HG02852 (cell line): Measurements from ENCODE around the gene PAN3.

Experiments used
- ATAC-seq: cut with Tn5 transposase; IDR thresholded peaks from one replicate; pipeline ENCODE4 v1.9.1; 2021; ENCODE audit warnings: mild to moderate bottlenecking, moderate library complexity; ENCODE audit not compliant: unreplicated experiment

The PAN3 gene

DNA sequence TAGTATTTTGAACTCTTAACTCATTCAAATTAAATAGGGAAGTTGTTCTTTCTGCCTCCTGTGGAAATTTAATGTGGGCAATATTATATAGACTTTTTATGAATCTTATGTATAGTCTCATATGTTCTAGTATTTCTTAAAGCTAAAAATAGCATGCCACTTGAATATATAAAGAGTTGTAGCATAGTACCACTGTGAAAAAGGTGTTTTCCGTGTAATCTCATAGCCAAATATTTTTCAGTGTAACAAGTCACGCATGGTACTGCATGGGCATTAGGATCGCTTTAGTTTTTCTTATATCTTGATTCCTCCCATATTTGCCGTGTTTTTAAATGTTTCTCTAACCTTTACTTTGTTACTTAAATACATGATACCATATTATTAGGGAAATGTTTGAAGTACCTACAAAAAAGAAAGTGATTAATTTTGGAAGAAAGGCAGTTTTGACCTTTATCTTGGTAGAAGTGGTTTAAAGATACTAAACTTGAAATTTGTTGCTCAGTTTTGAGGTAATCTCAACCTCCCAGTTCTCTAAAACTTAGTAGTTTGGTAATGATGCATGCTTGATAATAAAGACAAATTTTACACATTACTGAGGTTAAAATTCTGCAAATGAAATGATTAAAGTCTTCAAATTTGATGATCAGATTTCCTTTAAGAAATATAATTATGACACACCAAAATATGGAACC lies 81.2 kb downstream of the PAN3 start:
- ATAC-seq, result no peak

DNA sequence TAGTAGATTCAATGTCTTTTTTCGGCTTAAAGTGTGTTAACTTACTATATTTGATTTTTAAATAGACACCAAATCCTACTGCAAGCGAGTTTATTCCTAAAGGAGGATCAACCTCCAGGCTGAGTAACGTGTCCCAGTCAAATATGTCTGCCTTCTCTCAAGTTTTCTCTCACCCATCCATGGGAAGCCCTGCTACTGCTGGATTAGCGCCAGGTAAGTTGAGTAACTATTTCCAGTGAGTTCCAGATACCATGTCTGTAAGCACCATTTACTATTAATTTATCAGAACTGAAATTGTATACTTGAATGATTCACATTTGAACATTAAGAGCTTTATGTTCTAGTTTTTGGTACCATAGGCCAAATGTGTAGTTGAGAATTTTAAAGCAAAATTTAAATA lies 81.8 kb downstream of the PAN3 start:
- no peak for ATAC-seq

DNA sequence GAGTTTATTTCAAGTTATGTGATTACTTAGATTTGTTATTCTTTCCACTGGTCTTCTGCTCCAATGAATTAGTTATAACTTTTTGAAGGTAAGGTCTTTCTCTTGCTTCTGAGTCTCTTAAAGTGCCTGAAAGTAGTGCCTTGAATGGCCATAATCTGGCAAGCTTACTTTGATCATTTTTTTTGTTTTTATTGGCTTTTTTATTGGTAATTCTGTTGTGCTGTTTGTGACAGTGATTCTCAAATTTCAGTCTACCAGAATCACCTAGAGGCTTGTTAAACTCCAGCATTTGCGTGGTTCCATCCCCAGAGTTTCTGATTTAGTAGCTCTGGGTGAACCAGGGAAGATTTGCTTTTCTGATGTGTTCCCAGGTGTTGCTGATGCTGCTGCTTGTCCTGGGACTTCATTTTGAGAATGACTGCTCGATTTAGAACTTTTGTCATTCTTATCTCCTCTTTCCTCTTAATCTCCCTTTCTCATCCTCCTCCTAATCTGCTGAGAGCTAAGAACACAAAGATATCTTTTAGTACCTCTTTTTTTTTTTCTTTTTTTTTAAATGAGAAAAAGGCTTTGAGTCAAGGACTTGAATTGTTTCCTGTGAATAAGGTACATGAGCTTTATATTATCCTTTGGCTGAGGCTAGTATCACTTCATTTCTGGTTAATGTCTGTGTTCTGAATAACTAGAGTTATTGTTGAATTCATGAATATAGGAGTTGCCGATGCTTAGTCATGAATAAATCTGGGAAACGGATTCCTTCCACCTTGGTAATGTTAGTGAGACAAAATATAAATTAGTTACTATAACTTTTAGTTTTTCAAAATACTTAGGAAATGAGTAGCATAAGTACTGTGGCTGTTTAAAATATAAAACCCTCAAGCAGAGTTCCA lies 91.4 kb downstream of the PAN3 start:
- ATAC-seq, result no peak

DNA sequence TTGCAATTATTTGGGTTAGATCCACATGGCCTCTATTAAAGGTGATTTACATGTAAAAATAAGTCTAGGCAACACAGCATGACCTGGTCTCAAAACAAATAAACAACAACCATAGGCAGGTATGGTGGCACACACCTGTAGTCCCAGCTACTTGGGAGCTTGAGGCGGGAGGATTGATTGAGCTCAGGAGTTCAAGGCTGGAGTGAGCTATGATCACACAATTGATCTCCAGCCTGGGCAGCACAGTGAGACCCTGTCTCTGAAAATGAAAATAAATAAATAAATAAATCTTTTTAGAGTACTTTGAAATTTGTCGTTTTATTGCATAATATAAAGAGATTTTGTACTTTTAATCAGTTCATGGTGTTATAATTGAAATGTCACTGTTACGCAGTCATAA lies 93.3 kb downstream of the PAN3 start:
- no peak for ATAC-seq

DNA sequence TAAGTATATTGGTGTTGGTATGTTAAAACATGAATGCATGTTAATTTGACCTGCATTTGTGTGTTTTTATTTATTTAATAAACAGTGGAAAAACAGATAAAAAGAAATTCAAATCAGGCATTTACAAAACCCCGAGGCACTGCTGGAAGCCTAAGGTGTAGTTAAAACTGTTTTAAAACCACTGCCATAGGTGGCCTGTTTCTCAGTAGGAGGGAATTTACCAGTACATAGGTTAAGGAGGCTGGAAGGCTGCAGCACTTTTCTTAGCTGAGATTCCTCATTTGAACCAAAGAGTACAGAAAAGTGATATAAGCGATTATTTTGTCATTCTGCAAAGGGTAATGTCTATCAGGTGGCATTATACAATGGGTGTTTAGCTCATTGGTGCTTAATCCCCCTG lies 99.6 kb downstream of the PAN3 start:
- no peak for ATAC-seq

DNA sequence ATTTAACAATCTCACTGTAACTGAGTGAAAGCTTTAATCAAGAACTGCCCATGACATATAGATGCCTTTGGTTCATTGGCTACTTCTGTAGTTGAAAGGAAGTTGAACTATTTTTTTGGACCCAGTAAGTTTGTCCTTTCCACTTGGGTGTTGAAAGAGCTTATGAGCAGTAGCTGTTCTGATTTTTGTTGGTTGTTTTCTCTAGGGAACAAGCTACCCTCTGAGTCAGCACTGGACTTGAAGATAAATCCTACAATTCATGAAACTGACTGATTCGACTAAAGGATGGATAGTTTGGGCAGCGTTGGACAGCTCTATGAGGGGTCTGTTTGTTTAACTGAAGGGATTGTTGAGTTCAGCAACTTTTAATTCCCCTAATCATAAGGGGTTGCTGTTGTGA lies 101.0 kb downstream of the PAN3 start:
- ATAC-seq, result no peak

DNA sequence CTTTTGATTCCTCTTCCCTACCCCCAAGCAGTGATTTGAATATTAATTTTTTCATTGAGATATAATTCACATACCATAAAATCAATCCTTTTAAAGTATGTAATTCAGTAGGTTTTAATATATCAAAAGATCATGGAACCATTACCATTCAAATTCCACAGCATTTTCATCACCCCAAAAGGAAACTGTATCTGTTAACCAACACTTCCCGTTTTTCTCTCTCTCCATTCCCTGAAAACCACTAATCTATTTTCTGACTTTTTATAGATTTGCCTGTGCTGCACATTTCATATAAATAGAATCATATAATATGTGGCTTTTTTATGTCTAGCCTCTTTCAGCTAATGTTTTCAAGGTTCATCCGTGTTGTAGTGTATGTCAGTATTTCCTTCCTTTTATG lies 107.1 kb downstream of the PAN3 start:
- no peak for ATAC-seq

DNA sequence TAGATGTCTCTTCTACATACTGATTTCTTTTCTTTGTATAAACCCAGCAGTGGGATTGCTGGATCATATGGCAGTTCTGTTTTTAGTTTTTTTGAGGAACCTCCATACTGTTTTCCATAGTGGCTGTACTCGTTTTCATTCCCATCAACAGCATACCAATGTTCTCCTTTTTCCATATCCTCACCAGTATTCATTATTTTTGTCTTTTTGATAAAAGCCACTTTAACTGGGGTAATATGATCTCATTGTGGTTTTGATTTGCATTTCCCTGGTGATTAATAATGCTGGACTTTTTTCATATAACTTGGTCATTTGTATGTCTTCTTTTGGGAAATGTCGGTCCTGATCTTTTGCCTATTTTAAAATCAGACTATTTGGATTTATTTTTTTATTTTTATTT lies 108.5 kb downstream of the PAN3 start:
- ATAC-seq, result no peak

DNA sequence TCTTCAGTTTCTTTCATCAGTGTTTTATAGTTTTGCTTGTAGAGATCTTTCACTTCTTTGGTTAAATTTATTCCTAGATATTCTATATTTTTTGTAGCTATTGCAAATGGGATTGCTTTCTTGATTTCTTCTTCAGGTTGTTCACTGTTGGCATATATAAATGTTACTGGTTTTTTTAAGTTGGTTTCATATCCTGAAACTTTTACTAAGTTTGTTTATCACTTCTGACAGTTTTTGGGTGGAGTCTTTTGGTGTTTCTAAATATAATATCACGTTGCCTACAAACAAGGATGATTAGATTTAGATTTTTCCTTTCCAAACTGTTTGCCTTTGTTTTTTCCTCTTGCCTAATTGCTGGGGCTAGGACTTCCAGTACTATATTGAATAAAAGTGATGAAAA lies 109.7 kb downstream of the PAN3 start:
- no peak for ATAC-seq

DNA sequence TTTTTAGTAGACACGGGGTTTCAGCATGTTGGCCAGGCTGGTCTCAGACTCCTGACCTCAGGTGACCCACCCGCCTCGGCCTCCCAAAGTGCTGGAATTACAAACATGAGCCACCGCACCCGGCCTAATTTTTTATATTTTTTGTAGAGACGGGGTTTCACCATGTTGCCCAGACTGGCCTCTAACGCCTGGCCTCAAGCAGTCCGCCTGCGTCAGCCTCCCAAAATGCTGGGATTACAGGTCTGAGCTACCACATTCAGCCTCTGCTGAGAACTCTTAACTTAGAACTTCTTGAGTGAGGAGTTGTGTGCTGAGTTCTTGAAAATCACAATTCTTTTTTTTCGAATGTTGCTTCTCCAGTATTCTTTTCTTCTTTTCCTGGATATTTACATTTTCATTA lies 112.2 kb downstream of the PAN3 start:
- ATAC-seq, result no peak

DNA sequence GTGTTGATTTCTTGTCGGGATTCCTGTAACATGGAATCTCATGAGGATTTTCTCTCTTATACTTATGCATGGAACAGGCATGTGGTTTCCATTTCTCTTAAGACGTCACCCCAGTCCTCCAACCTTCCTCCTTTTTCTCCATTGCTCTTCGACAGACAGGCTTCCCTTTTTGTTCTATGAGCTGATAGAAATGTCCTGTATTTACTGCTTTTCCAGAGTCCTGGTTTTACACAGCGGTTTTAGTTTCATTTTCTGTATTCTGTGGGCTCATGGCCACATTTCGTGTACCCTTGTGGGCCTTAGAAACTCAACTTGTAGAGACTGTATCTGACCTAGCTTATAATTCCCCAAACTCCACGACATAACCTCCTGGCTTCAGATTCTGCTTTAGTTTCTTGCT lies 113.1 kb downstream of the PAN3 start:
- no peak for ATAC-seq

DNA sequence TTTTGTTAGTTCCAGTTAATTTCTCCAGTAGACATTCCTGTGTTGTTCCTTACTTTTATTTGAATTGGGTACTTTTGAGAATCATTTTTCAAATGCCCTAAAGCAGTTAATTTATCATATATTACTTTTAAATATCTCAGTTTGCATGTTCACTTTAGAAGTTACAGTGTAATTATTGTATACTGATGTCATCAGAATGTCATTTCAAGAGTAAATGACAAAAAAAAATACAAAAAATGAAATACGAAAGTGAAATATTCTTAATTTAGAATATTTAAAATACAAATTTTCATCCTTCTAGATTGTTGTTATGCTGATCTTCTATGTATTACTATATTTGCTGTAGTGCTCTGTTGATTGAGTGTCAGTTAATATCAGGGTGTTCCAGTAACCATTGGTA lies 114.2 kb downstream of the PAN3 start:
- no peak for ATAC-seq

DNA sequence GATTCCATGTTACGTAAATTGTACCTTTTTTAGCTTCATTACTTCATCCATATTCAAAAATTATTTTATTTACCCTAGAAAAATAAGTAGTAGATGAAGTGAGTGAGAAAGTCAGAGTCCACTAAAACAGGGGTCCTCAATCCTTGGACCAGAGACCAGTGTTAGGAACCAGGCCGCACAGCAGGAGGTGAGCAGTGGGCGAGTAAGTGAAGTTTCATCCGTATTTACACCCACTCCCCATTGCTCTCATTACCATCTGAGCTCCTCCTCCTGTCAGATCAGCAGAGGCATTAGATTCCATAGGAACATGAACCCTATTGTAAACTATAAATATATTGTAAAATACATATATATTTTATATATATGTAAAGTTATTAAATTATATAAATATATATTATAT lies 119.0 kb downstream of the PAN3 start:
- no peak for ATAC-seq

DNA sequence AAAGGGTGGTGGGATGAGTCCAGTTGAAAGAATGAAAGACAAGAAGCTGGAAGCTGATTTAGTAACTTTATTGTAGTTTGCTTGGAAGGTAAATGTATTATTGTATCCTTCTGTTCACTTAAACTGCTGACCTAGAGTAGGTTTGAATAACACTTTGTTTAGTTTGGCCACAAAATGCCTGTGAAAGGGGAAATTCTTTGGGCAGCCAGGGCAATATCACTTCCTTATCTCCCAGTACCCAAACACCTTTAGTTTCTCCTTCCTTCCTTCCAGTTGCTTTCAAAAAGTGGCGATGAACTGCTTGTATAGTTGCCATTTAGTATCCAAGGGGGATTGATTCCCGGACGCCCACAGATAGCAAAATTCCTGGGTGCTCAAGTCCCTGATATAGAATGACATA lies 120.1 kb downstream of the PAN3 start:
- no peak for ATAC-seq

DNA sequence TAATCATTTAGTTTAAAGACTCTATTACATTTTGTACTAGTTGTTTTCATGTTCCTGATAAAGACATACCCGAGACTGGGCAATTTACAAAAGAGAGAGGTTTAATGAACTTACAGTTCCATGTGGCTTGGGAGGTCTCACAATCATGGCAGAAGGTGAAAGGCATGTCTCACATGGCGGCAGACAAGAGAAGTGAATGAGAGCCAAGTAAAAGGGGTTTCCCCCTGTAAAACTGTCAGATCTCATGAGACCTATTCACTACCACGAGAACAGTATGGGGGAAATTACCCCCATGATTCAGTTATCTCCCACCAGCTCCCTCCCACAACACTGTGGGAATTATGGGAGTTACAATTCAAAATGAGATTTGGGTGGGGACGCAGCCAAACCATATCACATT lies 129.2 kb downstream of the PAN3 start:
- no peak for ATAC-seq

DNA sequence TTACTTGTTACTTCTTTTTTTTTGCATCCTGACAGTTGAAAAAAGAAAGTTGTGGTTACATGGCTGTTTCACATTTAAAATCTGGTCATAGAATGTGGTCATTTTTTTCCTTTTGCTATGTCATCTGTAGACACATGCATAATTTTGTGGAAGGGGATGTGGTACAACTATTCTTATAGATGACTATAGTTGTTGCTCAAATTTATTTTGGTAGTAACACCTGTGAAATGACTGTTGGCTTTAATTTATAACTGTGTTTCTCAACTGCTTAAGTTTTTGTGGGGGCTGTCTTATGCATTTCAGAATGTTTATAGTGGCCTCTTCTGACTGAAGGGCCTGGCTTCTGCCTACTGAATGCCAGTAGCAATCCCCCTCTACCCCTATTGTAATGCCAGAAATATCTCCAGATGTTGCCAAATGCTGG lies 130.5 kb downstream of the PAN3 start:
- peak; percentile 98 for ATAC-seq

DNA sequence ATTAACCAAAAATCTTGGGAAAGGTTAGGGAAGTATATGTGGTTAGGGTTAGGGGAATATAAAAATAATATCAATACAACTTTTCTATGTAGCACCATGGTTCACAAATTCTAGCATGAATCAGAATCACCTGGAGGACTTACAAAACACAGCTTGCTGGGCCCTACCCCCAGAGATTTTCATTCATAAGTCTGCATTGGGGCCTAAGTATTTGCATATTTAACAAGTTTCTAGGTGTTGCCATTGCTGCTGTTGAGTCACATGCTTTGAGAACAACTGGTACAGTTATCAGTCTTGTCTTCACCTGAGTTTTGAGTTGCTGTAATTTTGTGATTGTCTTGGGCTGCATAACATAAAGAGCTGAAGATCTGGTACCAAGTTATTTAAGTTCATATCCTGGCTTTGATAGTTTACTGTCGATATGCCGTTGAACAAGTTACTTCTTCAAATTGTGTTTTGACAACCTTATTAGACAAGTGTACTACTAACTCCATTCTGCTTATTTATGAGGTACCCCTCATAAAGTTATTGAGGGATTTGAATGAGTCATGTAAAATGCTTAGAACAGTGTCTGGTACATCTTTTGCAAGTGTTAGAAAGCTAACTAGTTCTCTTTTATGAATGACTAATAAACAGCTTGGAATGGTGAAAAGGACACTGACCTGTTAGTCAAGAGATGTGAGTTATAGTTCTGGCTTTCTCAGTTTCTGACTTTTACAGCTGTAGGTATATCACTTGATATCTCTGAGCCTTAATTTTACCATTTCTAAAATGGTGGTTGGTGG lies 132.9 kb downstream of the PAN3 start:
- no peak for ATAC-seq

DNA sequence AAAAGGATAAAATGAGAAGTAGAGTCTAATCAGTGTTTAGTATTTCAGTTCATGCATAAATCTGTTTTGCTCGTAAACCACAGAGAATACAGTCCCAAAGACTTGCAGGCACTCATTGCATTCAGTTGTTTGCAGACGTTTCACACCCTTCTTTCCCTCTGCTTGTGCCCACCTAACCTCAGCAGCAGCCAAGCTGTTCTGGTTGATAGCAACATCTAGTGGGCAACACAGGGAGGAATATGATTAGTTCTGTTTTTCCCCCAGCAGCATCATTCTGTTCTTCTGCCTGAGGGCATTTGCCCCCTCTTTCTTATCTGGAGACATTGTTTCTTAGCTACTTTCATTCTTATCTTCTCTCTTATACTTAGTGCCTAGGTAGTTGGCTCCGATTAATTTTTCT lies 135.6 kb downstream of the PAN3 start:
- no peak for ATAC-seq

DNA sequence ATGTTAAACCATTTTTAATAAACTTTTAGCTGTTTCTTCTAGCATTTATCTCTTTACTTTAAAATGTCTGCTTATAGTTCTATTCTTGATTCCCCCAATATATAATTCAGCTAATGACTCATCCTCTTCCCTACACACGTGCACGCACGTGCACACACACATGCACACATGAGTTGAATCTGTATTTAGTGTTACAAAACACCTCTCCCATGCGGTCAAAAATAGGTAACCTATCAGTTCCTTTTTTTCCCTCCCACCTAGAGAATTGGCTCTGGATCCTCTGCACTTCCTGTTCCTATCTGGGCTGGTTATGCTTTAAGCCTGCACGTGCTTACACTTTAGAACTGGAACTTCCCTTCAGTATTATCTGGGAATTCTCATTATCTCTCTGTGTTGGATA lies 144.1 kb downstream of the PAN3 start:
- no peak for ATAC-seq

DNA sequence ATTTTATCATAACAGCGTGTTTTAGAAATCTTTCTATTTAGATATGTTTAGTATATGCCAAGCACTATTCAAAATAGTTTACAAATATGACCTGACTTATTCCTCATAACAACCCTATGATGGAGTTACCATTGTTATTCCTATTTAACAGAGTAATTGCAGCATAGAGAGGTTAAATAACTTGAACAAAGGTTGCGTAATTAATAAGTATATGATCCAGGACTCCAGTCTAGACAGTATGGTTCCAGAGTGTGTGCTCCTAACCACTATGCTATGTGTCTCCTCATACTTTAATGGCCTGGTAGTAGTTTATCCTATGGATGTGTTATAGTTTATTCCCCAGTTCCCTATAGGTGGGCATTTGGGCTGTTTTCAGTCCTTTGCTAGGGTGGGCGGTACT lies 145.3 kb downstream of the PAN3 start:
- no peak for ATAC-seq

DNA sequence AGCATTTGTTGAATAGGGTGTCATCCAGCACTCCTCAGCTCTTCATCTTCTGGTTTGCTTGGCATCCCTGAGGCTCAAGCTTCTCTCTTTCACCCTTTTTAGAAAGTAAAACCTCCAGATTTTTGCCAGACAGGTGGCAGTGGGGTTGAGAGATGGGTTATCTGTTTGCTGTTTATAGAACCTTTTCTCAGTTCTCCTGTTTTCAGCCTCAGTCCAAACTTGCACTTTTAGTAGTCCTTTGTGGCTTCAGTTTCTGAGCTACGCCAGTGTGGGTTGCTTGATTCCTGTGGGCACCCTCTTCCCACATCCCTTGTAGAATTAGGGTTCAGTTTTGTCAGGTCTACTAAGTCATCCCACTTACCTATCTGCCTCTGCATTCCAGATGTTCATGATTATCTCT lies 147.9 kb downstream of the PAN3 start:
- ATAC-seq, result peak; percentile 83

DNA sequence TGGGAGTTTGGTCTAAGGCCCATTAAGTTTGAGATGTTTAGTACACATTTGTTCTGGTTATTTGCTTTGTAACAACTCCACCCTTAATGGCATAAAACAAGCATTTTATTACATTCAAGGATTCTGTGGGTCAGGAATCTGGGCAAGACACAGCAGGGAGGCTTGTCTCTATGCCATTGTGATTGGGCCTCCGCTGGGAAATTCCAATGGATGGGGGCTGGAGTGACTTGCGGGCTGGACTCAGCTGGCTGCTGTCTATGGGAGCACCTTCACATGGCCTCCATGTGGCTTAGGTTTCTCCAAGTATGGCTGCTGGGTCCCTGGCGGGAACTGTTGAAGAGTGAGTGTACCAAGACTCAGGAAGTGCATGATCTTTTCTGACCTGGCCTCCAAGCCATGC lies 159.0 kb downstream of the PAN3 start:
- ATAC-seq, result no peak
